OCI-LY1 (cell line): ENCODE results near the gene SLC16A14.

Experiments
- H2AFZ ChIP-seq: fragments of 200-600 bp; sonication (generic), shearing (Covaris generic); 2 replicates; pipeline ENCODE4 v1.6.0; 2014; ENCODE audit warnings: antibody characterized with exemption, mild to moderate bottlenecking, low read length
- H3F3A ChIP-seq: fragments of 200-600 bp; sonication (generic), shearing (Covaris generic); 2 replicates; pipeline ENCODE4 v1.6.0; 2014; ENCODE audit warnings: mild to moderate bottlenecking, antibody characterized with exemption, low read length, moderate library complexity; ENCODE audit not compliant: insufficient read depth
- H3K27ac ChIP-seq: fragments of 200-600 bp; sonication (generic); 2 replicates; pipeline ENCODE4 v1.5.1; 2014; ENCODE audit warnings: low read length, mixed run types, mild to moderate bottlenecking, low read depth; ENCODE audit not compliant: poor library complexity, severe bottlenecking
- H3K27me3 ChIP-seq: fragments of 200-600 bp; sonication (generic); 2 replicates; pipeline ENCODE4 v1.6.0; 2014; ENCODE audit warnings: antibody characterized with exemption, mild to moderate bottlenecking, low read length, moderate library complexity; ENCODE audit not compliant: insufficient read depth
- H3K36me3 ChIP-seq: fragments of 200-600 bp; sonication (generic); 2 replicates; pipeline ENCODE4 v1.6.1; 2014; ENCODE audit warnings: mild to moderate bottlenecking, antibody characterized with exemption, low read length, moderate library complexity, mixed read lengths; ENCODE audit not compliant: insufficient read depth
- H3K4me1 ChIP-seq: fragments of 200-600 bp; sonication (generic); 2 replicates; pipeline ENCODE4 v1.5.1; 2014; ENCODE audit warnings: mild to moderate bottlenecking, low read length, moderate library complexity; ENCODE audit not compliant: insufficient read depth, severe bottlenecking
- H3K4me2 ChIP-seq: fragments of 200-600 bp; sonication (generic), shearing (Covaris generic); 2 replicates; pipeline ENCODE4 v1.6.1; 2014; ENCODE audit warnings: low read length
- H3K4me3 ChIP-seq: fragments of 200-600 bp; sonication (generic); 2 replicates; pipeline ENCODE4 v1.5.1; 2014; ENCODE audit warnings: low read length, low read depth, mild to moderate bottlenecking, mixed read lengths; ENCODE audit not compliant: poor library complexity, severe bottlenecking
- H3K79me2 ChIP-seq: fragments of 200-600 bp; shearing (Covaris generic); 2 replicates; pipeline ENCODE4 v1.6.1; 2016; ENCODE audit warnings: mixed run types, low read length, mixed read lengths; ENCODE audit not compliant: insufficient read depth
- H3K9ac ChIP-seq: fragments of 200-600 bp; sonication (generic), shearing (Covaris generic); 2 replicates; pipeline ENCODE4 v1.6.1; 2014; ENCODE audit warnings: mild to moderate bottlenecking, low read length, mixed read lengths
- H3K9me2 ChIP-seq: fragments of 200-600 bp; sonication (generic), shearing (Covaris generic); 2 replicates; pipeline ENCODE4 v1.6.1; 2014; ENCODE audit warnings: low read depth, mild to moderate bottlenecking, low read length, mixed read lengths
- H3K9me3 ChIP-seq: fragments of 200-600 bp; shearing (Covaris generic); 2 replicates; pipeline ENCODE4 v1.6.1; 2014; ENCODE audit warnings: low read length, mixed read lengths
- H4K20me1 ChIP-seq: fragments of 200-600 bp; sonication (generic), shearing (Covaris generic); 2 replicates; pipeline ENCODE4 v1.6.0; 2016; ENCODE audit warnings: mild to moderate bottlenecking, low read length; ENCODE audit not compliant: insufficient read depth
- EZH2 ChIP-seq: fragments of 200-600 bp; sonication (generic), shearing (Covaris generic); IDR thresholded peaks from 2 replicates; pipeline ENCODE4 v1.8.0; 2017; ENCODE audit warnings: borderline replicate concordance, mixed run types, mild to moderate bottlenecking, antibody characterized with exemption, low read length, moderate library complexity, mixed read lengths
- TF ChIP-seq, protein P1 (sequence below): fragments of 200-600 bp; sonication (generic), shearing (Covaris generic); IDR thresholded peaks from 2 replicates; pipeline ENCODE4 v1.5.1; 2017; ENCODE audit warnings: mild to moderate bottlenecking, antibody characterized with exemption, low read length, moderate library complexity, mixed read lengths

SLC16A14 gene

DNA sequence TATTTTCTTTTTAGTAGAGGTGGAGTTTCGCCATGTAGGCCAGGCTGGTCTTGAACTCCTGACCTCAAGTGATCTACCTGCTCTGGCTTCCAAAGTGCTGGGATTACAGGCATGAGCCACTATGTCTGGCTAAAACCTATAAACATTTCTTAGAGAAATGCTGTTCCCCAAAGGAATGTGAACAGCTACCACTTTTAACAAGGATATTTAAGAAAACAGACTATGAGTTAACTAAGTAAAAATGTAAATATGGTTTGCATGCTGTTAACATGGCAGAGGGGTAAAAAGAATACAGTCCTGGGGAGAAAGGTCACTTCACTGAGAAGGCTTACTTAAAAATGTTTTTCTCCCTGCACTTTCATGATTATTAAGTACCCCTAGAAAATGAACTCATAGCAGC is 57.1 kb downstream of the SLC16A14 start:
- no peak overlapping the region for H3K9ac ChIP-seq
- no peaks in the 10 kb centered on the region for H3K36me3 ChIP-seq
- H2AFZ ChIP-seq: no peak overlapping the region
- no peaks in the 10 kb centered on the region for H3K79me2 ChIP-seq
- no peak overlapping the region for H3K4me2 ChIP-seq
- peaks cover 5% of the 10 kb centered on the region for H3K4me1 ChIP-seq
- H3K9me3 ChIP-seq: no peaks in the 10 kb centered on the region
- TF ChIP-seq, protein P1, sequence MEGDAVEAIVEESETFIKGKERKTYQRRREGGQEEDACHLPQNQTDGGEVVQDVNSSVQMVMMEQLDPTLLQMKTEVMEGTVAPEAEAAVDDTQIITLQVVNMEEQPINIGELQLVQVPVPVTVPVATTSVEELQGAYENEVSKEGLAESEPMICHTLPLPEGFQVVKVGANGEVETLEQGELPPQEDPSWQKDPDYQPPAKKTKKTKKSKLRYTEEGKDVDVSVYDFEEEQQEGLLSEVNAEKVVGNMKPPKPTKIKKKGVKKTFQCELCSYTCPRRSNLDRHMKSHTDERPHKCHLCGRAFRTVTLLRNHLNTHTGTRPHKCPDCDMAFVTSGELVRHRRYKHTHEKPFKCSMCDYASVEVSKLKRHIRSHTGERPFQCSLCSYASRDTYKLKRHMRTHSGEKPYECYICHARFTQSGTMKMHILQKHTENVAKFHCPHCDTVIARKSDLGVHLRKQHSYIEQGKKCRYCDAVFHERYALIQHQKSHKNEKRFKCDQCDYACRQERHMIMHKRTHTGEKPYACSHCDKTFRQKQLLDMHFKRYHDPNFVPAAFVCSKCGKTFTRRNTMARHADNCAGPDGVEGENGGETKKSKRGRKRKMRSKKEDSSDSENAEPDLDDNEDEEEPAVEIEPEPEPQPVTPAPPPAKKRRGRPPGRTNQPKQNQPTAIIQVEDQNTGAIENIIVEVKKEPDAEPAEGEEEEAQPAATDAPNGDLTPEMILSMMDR: no peak
- no peak for TF ChIP-seq EZH2
- no peak overlapping the region for H3K4me3 ChIP-seq
- no peaks in the 10 kb centered on the region for H3K9me2 ChIP-seq
- H3F3A ChIP-seq: no peaks in the 10 kb centered on the region
- no peaks in the 10 kb centered on the region for H3K27me3 ChIP-seq
- no peak overlapping the region for H3K27ac ChIP-seq
- no peaks in the 10 kb centered on the region for H4K20me1 ChIP-seq

DNA sequence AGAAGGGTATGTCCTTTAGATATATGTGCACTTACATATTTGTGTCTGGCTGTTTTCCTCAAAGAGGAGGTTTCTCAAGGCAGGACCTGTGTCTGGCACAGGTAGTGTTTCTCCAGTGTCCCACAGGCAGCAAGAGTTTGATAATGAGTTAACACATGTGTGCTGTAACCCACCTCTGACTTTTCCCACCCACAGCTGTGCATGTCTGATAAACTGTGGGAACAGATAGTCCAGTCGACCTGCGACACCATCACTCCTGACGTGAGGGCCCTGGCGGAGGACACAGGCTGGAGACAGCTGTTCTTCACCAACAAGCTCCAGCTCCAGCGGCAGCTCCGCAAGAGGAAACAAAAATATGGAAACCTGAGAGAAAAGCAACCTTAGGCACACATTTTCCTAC is 58.2 kb downstream of the SLC16A14 start:
- H3K27ac ChIP-seq: no peak overlapping the region
- no peaks in the 10 kb centered on the region for H3K9me2 ChIP-seq
- H3K4me3 ChIP-seq: no peak overlapping the region
- H4K20me1 ChIP-seq: no peaks in the 10 kb centered on the region
- H2AFZ ChIP-seq: no peak overlapping the region
- H3K36me3 ChIP-seq: no peaks in the 10 kb centered on the region
- H3K4me1 ChIP-seq: peaks cover 5% of the 10 kb centered on the region
- H3K9me3 ChIP-seq: no peaks in the 10 kb centered on the region
- TF ChIP-seq, protein P1: no peak
- TF ChIP-seq EZH2: no peak
- H3K4me2 ChIP-seq: no peak overlapping the region
- H3K27me3 ChIP-seq: no peaks in the 10 kb centered on the region
- no peak overlapping the region for H3K9ac ChIP-seq
- no peaks in the 10 kb centered on the region for H3F3A ChIP-seq
- no peaks in the 10 kb centered on the region for H3K79me2 ChIP-seq

DNA sequence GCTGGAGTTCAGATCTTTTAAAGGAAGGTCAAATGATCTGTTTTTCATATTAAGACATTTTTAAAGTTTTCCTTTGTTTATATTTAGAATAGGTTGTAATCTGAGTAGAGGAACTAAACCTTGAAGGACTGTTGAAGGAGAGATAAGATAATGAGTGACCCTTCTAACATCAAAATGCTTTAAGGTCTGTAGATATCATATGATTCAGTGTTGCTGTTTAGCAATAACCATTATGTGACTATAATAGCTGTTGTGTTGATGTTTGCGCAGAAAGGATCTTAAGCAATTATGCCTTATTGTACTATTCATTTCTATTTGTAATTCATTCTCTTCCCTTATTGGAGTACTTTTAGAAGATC is 60.0 kb downstream of the SLC16A14 start:
- no peak overlapping the region for H3K4me2 ChIP-seq
- H3F3A ChIP-seq: no peaks in the 10 kb centered on the region
- no peaks in the 10 kb centered on the region for H4K20me1 ChIP-seq
- no peaks in the 10 kb centered on the region for H3K27me3 ChIP-seq
- H3K4me1 ChIP-seq: peaks cover 5% of the 10 kb centered on the region
- H3K9me2 ChIP-seq: no peaks in the 10 kb centered on the region
- H3K79me2 ChIP-seq: no peaks in the 10 kb centered on the region
- no peak overlapping the region for H3K9ac ChIP-seq
- H3K4me3 ChIP-seq: no peak overlapping the region
- no peaks in the 10 kb centered on the region for H3K36me3 ChIP-seq
- H2AFZ ChIP-seq: no peak overlapping the region
- H3K27ac ChIP-seq: no peak overlapping the region
- H3K9me3 ChIP-seq: no peaks in the 10 kb centered on the region
- TF ChIP-seq EZH2: no peak
- TF ChIP-seq, protein P1: no peak
